HG03342 (cell line): Measurements from ENCODE around the gene SNED1.

Experiments
- ATAC-seq: cut with Tn5 transposase; IDR thresholded peaks from one replicate; pipeline ENCODE4 v1.9.1; 2021; ENCODE audit warnings: mild to moderate bottlenecking, moderate library complexity; ENCODE audit not compliant: unreplicated experiment

The SNED1 gene

GRCh38 chr2:240997856-240998705, at the start of gene SNED1:
Gene SNED1 (plus strand): TSS chr2:240998618. CDS start chr2:240998838, 220 bp downstream.
- ATAC-seq: no peak

GRCh38 chr2:240948905-240949790, 49.3 kb upstream of the SNED1 start:
- no peak for ATAC-seq

GRCh38 chr2:240949791-240950705, 48.4 kb upstream of the SNED1 start:
- ATAC-seq: no peak

- no peak for ATAC-seq
Observed at GRCh38 chr2:240951045-240951594, 47.3 kb upstream of the SNED1 start.

GRCh38 chr2:240952496-240953246, 45.7 kb upstream of the SNED1 start:
- ATAC-seq: no peak

GRCh38 chr2:240953426-240954410, 44.7 kb upstream of the SNED1 start:
- ATAC-seq: no peak

GRCh38 chr2:240954436-240955305, 43.7 kb upstream of the SNED1 start:
- no peak for ATAC-seq

- no peak for ATAC-seq
Observed at GRCh38 chr2:240955306-240956170, 42.9 kb upstream of the SNED1 start.

GRCh38 chr2:240956171-240956934, 42.1 kb upstream of the SNED1 start:
- no peak for ATAC-seq

GRCh38 chr2:240956935-240957655, 41.3 kb upstream of the SNED1 start:
- no peak for ATAC-seq

- ATAC-seq: no peak
Observed at GRCh38 chr2:240957656-240958365, 40.6 kb upstream of the SNED1 start.

GRCh38 chr2:240958366-240959213, 39.8 kb upstream of the SNED1 start:
- ATAC-seq: no peak

GRCh38 chr2:240959214-240959940, 39.0 kb upstream of the SNED1 start:
- no peak for ATAC-seq
